OCI-LY7 (cell line): Measurements from ENCODE around the gene AIP.

Source experiments
- EZH2phosphoT487 ChIP-seq: fragments of 200-600 bp; sonication (generic); IDR thresholded peaks from 2 replicates; pipeline ENCODE4 v1.6.1; 2018; ENCODE audit warnings: low read depth, borderline replicate concordance, mild to moderate bottlenecking, mixed run types, antibody characterized with exemption, low read length, moderate library complexity, mixed read lengths
- TF ChIP-seq, protein P1 (sequence below): fragments of 200-600 bp; sonication (generic); conservative IDR thresholded peaks from 2 replicates; pipeline ENCODE4 v1.5.1; 2014; ENCODE audit warnings: mild to moderate bottlenecking, antibody characterized with exemption, low read length, moderate library complexity, mixed read lengths

DNA sequence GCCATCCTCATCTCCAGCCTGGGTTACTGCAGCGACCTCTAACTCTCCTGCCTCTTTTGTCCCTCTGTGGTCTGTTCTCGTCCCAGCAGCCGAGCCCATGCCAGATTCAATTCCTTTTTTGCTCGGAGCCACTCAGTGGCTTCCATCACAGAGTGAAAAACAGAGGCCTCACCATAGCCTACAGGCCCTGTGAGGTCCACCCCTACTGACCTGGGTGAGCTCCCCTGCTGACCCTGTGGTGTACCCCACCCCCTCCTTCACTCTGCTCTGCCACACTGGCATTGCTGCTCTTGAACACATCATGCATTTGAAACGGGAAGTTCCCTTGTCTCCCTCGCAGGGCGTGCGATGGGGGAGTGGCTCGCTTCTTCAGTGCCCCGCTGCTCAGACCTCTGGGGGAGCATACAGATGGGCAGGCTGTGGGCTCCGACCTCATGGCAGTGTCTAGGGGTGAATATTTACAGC is 2.1 kb downstream of the AIP start:
- TF ChIP-seq, protein P1, sequence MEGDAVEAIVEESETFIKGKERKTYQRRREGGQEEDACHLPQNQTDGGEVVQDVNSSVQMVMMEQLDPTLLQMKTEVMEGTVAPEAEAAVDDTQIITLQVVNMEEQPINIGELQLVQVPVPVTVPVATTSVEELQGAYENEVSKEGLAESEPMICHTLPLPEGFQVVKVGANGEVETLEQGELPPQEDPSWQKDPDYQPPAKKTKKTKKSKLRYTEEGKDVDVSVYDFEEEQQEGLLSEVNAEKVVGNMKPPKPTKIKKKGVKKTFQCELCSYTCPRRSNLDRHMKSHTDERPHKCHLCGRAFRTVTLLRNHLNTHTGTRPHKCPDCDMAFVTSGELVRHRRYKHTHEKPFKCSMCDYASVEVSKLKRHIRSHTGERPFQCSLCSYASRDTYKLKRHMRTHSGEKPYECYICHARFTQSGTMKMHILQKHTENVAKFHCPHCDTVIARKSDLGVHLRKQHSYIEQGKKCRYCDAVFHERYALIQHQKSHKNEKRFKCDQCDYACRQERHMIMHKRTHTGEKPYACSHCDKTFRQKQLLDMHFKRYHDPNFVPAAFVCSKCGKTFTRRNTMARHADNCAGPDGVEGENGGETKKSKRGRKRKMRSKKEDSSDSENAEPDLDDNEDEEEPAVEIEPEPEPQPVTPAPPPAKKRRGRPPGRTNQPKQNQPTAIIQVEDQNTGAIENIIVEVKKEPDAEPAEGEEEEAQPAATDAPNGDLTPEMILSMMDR = peak; percentile 55
- no peak for TF ChIP-seq EZH2phosphoT487
